HG02885 (cell line): Measurements from ENCODE around the gene VAV3.
A peak's percentile ranks its signal among the peaks of the same experiment; 100 is the strongest.
"Not testable (repeated sequence)": the region's sequence is repeated elsewhere in the genome, so short reads cannot be mapped to it uniquely, and the experiment has no call there.

Experiments
- ATAC-seq: cut with Tn5 transposase; IDR thresholded peaks from one replicate; pipeline ENCODE4 v1.9.1; 2021; ENCODE audit warnings: mild to moderate bottlenecking; ENCODE audit not compliant: unreplicated experiment, poor library complexity

The VAV3 gene, protein sequence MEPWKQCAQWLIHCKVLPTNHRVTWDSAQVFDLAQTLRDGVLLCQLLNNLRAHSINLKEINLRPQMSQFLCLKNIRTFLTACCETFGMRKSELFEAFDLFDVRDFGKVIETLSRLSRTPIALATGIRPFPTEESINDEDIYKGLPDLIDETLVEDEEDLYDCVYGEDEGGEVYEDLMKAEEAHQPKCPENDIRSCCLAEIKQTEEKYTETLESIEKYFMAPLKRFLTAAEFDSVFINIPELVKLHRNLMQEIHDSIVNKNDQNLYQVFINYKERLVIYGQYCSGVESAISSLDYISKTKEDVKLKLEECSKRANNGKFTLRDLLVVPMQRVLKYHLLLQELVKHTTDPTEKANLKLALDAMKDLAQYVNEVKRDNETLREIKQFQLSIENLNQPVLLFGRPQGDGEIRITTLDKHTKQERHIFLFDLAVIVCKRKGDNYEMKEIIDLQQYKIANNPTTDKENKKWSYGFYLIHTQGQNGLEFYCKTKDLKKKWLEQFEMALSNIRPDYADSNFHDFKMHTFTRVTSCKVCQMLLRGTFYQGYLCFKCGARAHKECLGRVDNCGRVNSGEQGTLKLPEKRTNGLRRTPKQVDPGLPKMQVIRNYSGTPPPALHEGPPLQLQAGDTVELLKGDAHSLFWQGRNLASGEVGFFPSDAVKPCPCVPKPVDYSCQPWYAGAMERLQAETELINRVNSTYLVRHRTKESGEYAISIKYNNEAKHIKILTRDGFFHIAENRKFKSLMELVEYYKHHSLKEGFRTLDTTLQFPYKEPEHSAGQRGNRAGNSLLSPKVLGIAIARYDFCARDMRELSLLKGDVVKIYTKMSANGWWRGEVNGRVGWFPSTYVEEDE

DNA sequence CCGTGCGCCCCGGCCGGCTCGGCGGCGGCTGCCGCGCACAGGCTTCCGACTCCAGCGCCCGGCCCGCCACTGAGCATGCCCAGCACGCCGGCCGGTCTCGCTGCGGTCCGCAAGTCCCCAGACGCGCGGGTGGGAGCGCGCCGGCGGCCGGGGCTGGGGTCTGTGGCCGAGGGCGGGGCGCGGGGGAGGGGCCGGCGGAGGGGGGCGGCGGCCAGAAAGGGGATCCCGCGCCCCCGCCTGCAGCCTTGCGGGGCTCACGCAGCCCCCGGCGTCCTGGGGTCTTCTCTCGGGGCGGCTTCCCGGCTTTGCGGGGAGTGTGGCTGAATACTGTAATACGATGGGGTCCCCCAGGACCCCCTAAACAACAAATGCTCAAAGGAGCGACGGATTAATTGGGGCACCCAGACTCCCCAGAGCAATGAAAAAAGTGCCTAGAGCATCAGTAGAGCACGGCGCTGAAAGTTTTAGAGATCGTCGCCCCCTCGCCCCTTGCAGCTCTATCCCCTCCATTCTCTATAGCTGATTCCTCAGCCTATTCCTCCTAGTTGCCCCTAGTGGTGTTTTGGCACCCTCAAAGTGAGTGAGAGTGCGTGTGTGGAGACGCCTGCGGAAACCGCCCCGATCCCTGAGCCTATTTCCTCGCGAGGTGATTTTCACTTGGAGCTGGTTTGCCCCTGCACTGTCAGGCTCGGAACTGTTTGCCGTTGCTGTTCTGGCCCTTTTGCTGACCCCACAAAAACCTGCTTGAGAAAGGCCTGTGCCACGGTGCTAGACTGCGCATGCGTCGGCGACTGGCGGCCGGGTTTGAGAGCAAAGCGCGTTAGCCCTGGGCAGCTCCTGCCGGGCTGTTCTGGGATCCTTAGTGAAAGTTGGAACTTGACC, at the start of gene VAV3:
VAV3 (minus strand) TSS at position 71 of the 882 bp plus-strand sequence. CDS start 311 bp downstream, outside the sequence.
- peak; percentile 39 for ATAC-seq

- ATAC-seq: no peak
Observed at GRCh38 chr1:108012553-108012952, 47.6 kb upstream of the VAV3 start.

DNA sequence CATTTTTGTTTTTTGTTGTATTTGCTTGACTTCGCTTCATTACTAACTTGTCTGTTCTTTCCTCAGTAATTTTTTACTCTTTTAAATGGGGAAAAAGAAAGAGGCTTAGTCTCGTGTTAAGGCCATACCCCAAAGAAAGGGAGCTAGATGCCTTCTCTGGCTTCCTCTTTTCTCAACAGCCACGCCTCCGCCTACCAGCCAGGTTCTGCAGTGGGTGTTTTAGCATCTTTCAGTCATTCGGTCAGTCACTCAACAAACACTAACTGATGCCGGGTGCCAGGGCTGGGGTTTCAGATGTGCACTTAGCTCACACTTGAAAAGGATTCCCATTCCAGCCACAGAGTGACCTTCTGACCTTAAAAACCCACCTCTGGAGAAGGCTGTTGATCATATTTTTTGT, 46.3 kb upstream of the VAV3 start:
- no peak for ATAC-seq

DNA sequence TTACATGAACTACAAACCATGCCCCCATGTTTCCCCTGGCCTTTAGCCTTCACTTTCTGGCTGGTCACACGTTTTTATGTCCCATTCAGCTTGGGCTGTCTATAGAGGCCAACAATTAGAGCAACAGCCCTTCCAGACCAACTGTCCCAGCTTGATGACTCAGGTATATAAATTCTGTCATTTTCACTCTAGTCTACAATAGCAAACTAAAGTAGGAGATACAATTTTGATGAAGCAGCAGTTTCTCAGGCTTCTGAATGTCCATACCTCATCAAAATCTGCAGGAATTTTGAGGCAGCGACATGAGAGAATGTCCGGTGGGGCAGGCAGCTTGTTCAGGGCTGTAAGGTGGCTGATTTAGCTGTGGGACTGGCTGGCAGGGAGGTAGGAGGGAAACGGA, 45.6 kb upstream of the VAV3 start:
- ATAC-seq: no peak

DNA sequence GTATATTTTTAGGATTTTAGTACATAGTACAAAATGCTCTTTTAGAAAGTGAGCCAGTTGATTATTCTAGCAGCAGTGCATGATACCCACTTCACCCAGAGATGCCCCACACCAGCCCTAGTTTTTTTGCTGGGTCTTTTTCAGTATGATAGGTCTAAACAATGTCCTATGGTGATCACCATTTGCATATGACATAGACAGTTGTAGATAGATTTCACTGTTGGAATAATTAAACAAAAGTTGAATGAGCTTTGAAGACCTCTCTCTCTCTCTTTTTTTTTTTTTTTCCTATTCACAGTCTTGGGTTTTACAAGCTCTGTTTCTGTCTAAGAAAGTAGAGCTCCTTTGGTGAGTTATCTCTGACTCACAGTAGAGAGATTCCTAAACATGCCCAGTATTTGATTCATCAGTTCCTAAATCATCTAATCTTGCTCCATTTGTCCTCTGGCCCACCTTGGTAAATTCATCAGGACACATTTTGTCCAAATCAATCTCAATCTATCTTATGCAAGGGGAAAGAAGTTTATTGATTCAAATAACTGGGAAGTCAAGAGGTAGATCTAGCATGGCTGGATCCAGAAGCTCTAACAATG, 44.7 kb upstream of the VAV3 start:
- ATAC-seq: no peak

GRCh38 chr1:108007531-108007930, 42.6 kb upstream of the VAV3 start:
- no peak for ATAC-seq

- ATAC-seq: no peak
Observed at GRCh38 chr1:108007070-108007469, 42.1 kb upstream of the VAV3 start.

- ATAC-seq: not testable (repeated sequence)
Observed at GRCh38 chr1:108004919-108005318, 39.9 kb upstream of the VAV3 start.

- no peak for ATAC-seq
Observed at GRCh38 chr1:108000620-108001111, 35.7 kb upstream of the VAV3 start.

- ATAC-seq: no peak
Observed at GRCh38 chr1:108000184-108000583, 35.2 kb upstream of the VAV3 start.

- no peak for ATAC-seq
Observed at GRCh38 chr1:107997866-107998265, 32.9 kb upstream of the VAV3 start.

DNA sequence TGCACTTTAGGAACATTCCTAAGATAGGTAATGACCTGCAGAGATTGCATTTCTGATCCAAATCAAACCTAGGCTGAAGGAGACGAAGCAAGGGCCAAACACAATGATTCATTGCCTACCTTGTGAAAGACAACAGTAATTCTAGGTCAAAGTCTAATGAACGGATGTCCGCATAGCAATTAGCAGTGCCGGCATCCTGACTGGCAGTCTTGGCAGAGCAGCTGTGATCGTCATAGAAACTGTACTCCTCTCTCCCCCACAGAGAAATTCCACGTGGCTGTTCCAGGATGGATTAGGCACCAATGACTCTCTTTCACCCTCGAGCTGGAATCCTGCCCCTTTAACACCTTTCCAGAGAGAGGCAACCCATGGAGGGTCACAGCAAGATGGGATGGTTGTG, 28.9 kb upstream of the VAV3 start:
- ATAC-seq: no peak

DNA sequence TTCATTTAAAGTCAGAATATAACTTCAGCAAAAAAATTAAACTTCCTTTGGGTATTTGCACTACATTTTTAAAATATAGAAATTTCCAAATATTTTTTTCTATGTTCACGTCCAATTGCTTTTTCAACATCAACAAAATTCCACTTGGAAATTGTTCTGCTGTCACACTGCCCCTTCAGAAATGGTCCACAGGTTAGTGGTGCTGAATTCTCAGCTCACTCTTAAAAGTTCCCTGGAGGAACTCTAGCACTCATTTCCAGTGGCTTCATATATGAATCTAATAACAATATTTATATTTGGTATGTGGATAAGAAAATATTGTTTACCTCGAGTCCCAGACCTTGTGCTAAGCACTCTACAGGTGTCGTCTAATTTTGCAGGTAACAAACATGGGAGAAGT, 27.4 kb upstream of the VAV3 start:
- no peak for ATAC-seq

DNA sequence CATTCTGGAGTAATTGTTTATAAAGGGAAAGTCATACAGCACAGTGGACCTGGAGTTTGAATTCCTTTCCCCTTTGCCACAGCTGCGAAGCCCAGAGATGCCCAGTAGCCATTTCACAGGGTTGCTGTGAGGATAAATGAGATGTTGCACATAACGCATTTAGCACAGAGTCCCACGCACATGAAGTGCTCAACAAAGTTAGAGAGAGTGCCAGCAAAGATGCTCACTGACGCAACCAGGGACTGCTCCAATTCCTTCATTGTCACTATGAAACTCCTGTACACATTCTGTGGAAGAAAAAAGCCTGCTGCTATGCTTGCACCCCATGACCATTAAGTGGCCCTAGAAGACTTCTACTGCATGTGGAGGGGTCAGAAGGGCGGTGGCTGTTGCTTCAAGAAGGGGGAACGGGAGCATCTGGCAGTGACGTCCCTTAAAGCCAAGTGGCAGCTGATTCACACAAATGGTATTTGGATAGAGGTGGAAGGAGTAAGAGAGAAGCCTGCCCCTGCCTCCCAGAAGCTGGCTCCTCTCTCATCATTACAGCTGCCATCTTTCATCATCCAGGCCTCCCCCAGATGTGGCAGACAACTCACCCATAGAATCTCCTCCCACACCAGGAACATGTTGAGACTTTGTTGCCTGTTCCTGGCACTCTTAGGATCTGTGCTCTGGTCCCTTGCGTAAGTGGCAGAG, 26.5 kb upstream of the VAV3 start:
- no peak for ATAC-seq

DNA sequence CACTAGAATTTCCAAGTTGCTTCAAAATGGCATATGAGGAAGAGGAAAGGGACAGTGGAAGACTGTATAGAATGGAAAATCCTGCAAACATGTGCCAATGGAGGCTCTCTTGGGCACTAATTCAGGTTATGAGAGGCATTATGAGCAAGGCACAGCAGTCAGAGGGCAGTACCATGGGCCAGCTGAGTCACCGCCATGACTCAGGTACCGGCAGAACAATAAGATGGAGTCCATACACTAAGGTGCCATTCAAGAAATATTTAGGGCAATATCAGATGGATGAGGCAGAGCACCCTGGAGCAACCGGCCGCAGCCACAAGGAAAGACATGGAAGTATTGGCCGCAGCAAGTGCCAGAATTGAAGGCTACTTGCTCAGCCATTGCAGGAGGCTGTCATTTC, 25.6 kb upstream of the VAV3 start:
- no peak for ATAC-seq

DNA sequence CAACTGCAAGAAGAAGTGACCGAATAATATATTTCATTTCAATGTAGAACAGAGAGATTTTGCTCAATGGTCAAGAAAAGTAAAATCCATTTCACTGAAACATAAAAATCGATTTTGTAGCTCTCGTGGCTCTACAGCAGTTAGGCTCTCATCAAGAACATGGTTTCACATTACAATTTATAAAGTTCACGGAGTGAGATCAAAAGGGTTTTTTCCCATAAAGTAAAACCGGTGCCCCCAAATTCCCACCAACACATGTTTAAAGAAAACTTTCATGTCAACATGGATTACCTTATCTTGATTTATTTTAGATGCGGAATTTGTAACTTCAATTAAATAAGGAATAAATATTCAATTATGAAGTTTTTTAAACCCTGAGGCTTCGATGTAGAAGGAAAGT, 16.3 kb upstream of the VAV3 start:
- no peak for ATAC-seq

DNA sequence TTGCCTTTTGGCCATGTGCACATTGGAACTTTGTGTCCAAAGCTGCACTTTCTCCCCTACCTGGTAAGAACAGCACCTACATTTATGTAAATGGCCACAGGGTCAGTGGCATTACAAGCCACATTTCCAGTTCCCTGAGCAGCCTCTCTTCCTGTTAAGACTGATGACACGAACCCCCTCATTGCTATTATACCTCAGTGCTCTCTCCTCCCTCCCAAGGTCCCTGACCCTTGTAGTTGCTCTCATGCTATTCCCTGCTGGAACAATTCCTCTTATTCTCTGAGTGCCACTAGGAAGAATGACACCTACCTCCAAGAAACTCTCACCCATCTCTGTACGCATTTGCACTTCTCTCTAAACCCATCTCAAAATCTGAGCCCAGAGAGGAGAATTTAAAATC, 14.9 kb upstream of the VAV3 start:
- ATAC-seq: no peak

DNA sequence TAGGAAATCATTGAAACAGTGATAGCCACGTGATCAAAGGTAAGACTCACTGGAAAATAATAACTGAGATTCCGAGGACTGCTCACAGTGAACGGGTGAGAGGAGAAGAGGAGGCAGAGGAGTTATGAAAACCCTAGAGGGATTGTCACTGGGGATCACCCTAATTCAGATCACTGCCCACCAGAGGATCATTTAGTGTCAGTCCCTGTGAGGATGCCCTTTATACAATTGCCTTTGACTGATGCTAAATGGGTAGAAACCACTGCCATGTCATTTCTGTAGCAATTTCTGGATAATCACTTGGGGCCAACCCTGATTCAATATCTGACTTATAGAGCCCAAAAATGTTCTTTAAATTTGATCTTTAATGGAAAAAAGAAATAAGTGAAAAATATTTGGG, 14.1 kb upstream of the VAV3 start:
- ATAC-seq: no peak

GRCh38 chr1:107976836-107977235, 11.9 kb upstream of the VAV3 start:
- no peak for ATAC-seq
